Panc1 (cell line): ENCODE measurements around the gene ACP2. TPM values are rescaled to one million over a fixed set of nuclear protein-coding genes. Genes with fewer than 3 reads are reported as not detected.

Experiments
- ATAC-seq: fragments of 200-7000 bp; cut with Tn5 transposase; 2 replicates; pipeline ENCODE4 v1.9.1; 2020; ENCODE audit warnings: mild to moderate bottlenecking, moderate library complexity
- BruUV-seq: library from RNA; stranded (reverse); fragments of 400-500 nt; replicated peaks from 2 replicates; lab custom pipeline; 2021; lab: Mats Ljungman, UMichigan
- CTCF ChIA-PET: fragments of 300-600 bp; sonication (Branson Sonifier 250); formaldehyde crosslinking; loops from one replicate; lab custom pipeline; 2022; ENCODE audit warnings: antibody characterized with exemption; lab: Charles Lee
- POLR2A ChIA-PET: fragments of 300-600 bp; sonication (Branson Sonifier 250); formaldehyde crosslinking; loops from one replicate; lab custom pipeline; 2022; ENCODE audit warnings: antibody characterized with exemption; lab: Charles Lee
- DNase-seq: peaks from one replicate; pipeline ENCODE4 v3.0.0-alpha.2; 2010; ENCODE audit warnings: low read depth, low spot score
- H3K27ac ChIP-seq: 2 replicates; pipeline ENCODE4 v1.5.1; 2011; ENCODE audit warnings: mild to moderate bottlenecking, low read length, inconsistent platforms
- H3K27me3 ChIP-seq: fragments of 200-500 bp; sonication (Bioruptor generic); 2 replicates; pipeline ENCODE4 v1.6.0; 2014; ENCODE audit warnings: low read length, inconsistent platforms; ENCODE audit not compliant: control insufficient read depth, insufficient read depth
- H3K36me3 ChIP-seq: fragments of 200-500 bp; sonication (Bioruptor generic); 2 replicates; pipeline ENCODE4 v1.5.1; 2014; ENCODE audit warnings: inconsistent platforms, mild to moderate bottlenecking, low read length, moderate library complexity; ENCODE audit not compliant: control insufficient read depth, insufficient read depth
- H3K4me1 ChIP-seq: 2 replicates; pipeline ENCODE4 v1.5.1; 2011; ENCODE audit warnings: inconsistent platforms, mild to moderate bottlenecking, low read length, moderate library complexity; ENCODE audit not compliant: control insufficient read depth, insufficient read depth
- H3K4me3 ChIP-seq, 2 experiments: 2 replicates each; pipeline ENCODE4 v1.5.1; 2011 to 2012; ENCODE audit warnings: low read depth in 2 of 2, low read length in 2 of 2, mild to moderate bottlenecking in 2 of 2, inconsistent platforms in 1 of 2, moderate library complexity in 1 of 2
- H3K9me3 ChIP-seq: fragments of 200-500 bp; sonication (Bioruptor generic); 2 replicates; pipeline ENCODE4 v1.5.1; 2014; ENCODE audit warnings: low read depth, mild to moderate bottlenecking, inconsistent platforms, low read length, moderate library complexity; ENCODE audit not compliant: control insufficient read depth, insufficient read depth
- POLR2AphosphoS5 ChIP-seq: IDR thresholded peaks from 2 replicates; pipeline ENCODE4 v1.6.1; 2012; ENCODE audit warnings: mild to moderate bottlenecking, low read depth, low read length, moderate library complexity
- SIN3A ChIP-seq: IDR thresholded peaks from 2 replicates; pipeline ENCODE4 v1.6.1; 2012; ENCODE audit warnings: low read depth, mild to moderate bottlenecking, low read length, moderate library complexity, borderline replicate concordance; ENCODE audit not compliant: insufficient read depth
- TCF7L2 ChIP-seq: IDR thresholded peaks from 2 replicates; pipeline ENCODE4 v1.6.1; 2011; ENCODE audit warnings: mild to moderate bottlenecking, low read depth, low read length, inconsistent platforms
- in situ Hi-C: cut with HindIII; loops from 2 replicates; pipeline ENCODE4 v1.10.0; 2016; ENCODE audit warnings: low sequenced_read_pairs, low pct_unique_long_range_greater_than_20kb
- intact Hi-C: fragments of 100-400 bp; cut with micrococcal nuclease; formaldehyde crosslinking; loops from one replicate; pipeline ENCODE4 v1.10.0; 2022; ENCODE audit not compliant: unreplicated experiment
- total RNA-seq: library from RNA; stranded (reverse); gene quantifications from one replicate; pipeline ENCODE4 v1.2.1, GENCODE V29; 2021; ENCODE audit not compliant: unreplicated experiment
- TF ChIP-seq, protein P1 (sequence below), 2 experiments: IDR thresholded peaks; 2 replicates each; pipeline ENCODE4 v1.6.1; 2011 to 2012; ENCODE audit warnings: low read depth in 2 of 2, control low read depth in 1 of 2, low read length in 1 of 2, mild to moderate bottlenecking in 1 of 2, moderate library complexity in 1 of 2; ENCODE audit not compliant: insufficient read depth in 1 of 2
- TF ChIP-seq, protein P2 (sequence below): fragments of 450-650 bp; IDR thresholded peaks from 2 replicates; pipeline ENCODE4 v1.5.1; 2017; ENCODE audit warnings: mild to moderate bottlenecking

The ACP2 gene
- total RNA-seq, 1 experiment from 2014 or later = 28.4 TPM

DNA sequence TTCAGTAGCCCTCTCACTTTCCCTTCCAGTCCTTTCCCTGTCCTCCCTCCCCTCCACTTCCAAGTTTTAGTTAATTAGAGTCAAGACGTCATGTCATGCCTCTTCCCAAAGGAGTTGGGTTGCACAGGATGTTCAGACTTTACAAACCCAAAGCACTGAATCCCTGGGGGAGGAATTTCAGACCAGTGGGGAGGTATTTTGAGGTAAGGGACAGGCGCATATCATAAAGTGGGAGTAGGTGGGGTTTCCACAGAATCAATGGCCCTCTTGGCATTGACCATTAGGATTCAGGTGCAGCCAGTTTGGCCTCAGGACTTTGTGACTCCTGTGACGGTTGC lies 733 bp upstream of the ACP2 start:
- TF ChIP-seq TCF7L2 (no peak), POLR2AphosphoS5 (no peak), SIN3A (no peak)
- TF ChIP-seq, protein P1, sequence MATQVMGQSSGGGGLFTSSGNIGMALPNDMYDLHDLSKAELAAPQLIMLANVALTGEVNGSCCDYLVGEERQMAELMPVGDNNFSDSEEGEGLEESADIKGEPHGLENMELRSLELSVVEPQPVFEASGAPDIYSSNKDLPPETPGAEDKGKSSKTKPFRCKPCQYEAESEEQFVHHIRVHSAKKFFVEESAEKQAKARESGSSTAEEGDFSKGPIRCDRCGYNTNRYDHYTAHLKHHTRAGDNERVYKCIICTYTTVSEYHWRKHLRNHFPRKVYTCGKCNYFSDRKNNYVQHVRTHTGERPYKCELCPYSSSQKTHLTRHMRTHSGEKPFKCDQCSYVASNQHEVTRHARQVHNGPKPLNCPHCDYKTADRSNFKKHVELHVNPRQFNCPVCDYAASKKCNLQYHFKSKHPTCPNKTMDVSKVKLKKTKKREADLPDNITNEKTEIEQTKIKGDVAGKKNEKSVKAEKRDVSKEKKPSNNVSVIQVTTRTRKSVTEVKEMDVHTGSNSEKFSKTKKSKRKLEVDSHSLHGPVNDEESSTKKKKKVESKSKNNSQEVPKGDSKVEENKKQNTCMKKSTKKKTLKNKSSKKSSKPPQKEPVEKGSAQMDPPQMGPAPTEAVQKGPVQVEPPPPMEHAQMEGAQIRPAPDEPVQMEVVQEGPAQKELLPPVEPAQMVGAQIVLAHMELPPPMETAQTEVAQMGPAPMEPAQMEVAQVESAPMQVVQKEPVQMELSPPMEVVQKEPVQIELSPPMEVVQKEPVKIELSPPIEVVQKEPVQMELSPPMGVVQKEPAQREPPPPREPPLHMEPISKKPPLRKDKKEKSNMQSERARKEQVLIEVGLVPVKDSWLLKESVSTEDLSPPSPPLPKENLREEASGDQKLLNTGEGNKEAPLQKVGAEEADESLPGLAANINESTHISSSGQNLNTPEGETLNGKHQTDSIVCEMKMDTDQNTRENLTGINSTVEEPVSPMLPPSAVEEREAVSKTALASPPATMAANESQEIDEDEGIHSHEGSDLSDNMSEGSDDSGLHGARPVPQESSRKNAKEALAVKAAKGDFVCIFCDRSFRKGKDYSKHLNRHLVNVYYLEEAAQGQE (IDR thresholded peaks at IDR 0.05; ENCODE audit: insufficient read depth in 1 of 2, low read depth in 2 of 2, low read length in 1 of 2) = no peak
- TF ChIP-seq, protein P2, sequence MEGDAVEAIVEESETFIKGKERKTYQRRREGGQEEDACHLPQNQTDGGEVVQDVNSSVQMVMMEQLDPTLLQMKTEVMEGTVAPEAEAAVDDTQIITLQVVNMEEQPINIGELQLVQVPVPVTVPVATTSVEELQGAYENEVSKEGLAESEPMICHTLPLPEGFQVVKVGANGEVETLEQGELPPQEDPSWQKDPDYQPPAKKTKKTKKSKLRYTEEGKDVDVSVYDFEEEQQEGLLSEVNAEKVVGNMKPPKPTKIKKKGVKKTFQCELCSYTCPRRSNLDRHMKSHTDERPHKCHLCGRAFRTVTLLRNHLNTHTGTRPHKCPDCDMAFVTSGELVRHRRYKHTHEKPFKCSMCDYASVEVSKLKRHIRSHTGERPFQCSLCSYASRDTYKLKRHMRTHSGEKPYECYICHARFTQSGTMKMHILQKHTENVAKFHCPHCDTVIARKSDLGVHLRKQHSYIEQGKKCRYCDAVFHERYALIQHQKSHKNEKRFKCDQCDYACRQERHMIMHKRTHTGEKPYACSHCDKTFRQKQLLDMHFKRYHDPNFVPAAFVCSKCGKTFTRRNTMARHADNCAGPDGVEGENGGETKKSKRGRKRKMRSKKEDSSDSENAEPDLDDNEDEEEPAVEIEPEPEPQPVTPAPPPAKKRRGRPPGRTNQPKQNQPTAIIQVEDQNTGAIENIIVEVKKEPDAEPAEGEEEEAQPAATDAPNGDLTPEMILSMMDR = no peak
- Histone ChIP-seq H3K27ac (peak overlapping the region; percentile 97), H3K9me3 (no peaks in the 10 kb centered on the region), H3K4me3 (peak overlapping the region; percentile 67 to 90), H3K27me3 (no peaks in the 10 kb centered on the region), H3K36me3 (peaks cover 4% of the 10 kb centered on the region; the same call in 1 of the 2 replicates), H3K4me1 (peaks cover 17% of the 10 kb centered on the region)
- DNase-seq = no peak
- in situ Hi-C loops = no loop called here
- CTCF ChIA-PET = interaction anchor here (1.2 to 1.4 kb wide), 2 partner anchors 10 to 15 kb away, joined by 4 read pairs; no protein-coding TSS in a partner anchor
- no TSS peak for BruUV-seq
- intact Hi-C loops = no loop called here
- POLR2A ChIA-PET = interaction anchor here (1.4 kb wide), 1 partner anchor 15 kb away, joined by 10 read pairs; no protein-coding TSS in a partner anchor
- no peak for ATAC-seq

DNA sequence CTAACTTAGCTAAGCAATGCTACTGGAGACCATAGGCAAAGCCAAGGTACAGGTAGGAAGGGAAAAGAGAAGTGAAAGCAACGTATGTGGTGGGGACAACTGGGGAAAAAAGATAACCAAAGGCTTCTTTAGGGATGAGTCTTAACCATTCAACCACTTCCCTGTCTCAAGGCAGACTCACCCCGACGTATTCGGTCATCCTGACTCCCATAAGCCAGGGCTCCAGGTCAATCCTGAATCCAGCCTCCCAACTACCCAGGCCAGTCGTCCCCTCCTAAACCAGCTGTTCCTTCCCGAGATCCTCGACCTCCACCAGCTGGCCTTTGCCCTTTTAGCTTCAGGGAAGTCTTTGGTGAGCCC lies 330 bp downstream of the ACP2 start:
- no TSS peak for BruUV-seq
- peak overlapping the region; percentile 97 for H3K27ac ChIP-seq

More for the DNA sequence above, 330 bp downstream of the ACP2 start:
- peaks cover 4% of the 10 kb centered on the region; the same call in 1 of the 2 replicates for H3K36me3 ChIP-seq
- peak overlapping the region; percentile 67 to 90 for H3K4me3 ChIP-seq
- ChIA-PET CTCF (interaction anchor here (0.6 to 1.2 kb wide), 2 partner anchors 14 to 387 kb away, joined by 3 to 4 read pairs; no protein-coding TSS in a partner anchor), POLR2A (interaction anchor here (0.6 to 1.4 kb wide), 3 partner anchors 14 to 30 kb away, joined by 3 to 10 read pairs (median 5); no protein-coding TSS in a partner anchor)
- peaks cover 14% of the 10 kb centered on the region for H3K4me1 ChIP-seq
- TF ChIP-seq, protein P2 = no peak
- no peak for TF ChIP-seq TCF7L2
- TF ChIP-seq POLR2AphosphoS5 = no peak
- no peak for TF ChIP-seq SIN3A
- TF ChIP-seq, protein P1 (IDR thresholded peaks at IDR 0.05; ENCODE audit: insufficient read depth in 1 of 2, low read depth in 2 of 2, low read length in 1 of 2) = no peak
- intact Hi-C loops (no loop called here), in situ Hi-C loops (no loop called here)
- H3K9me3 ChIP-seq = no peaks in the 10 kb centered on the region
- ATAC-seq (peak; percentile 69), DNase-seq (no peak)
- H3K27me3 ChIP-seq = no peaks in the 10 kb centered on the region
